K562 (cell line): ENCODE measurements around the gene MAP1A. TPM values are rescaled to one million over a fixed set of nuclear protein-coding genes. Genes with fewer than 3 reads are reported as not detected.
A peak's percentile ranks its signal among the peaks of the same experiment; 100 is the strongest.

Experiments used
- ATAC-seq: fragments of 200-7000 bp; cut with Tn5 transposase; 3 replicates; pipeline ENCODE4 v1.9.1; 2020; ENCODE audit warnings: moderate library complexity
- BruUV-seq: library from RNA; stranded (reverse); fragments of 400-500 nt; replicated peaks from 2 replicates; lab custom pipeline; 2021; lab: Mats Ljungman, UMichigan
- CTCF ChIA-PET: fragments of 300-600 bp; formaldehyde crosslinking; extraction: SDS; loops from one replicate; lab custom pipeline; 2021; ENCODE audit warnings: low intra/inter-chr PET ratio; lab: Yijun Ruan, JAX
- POLR2A ChIA-PET: fragments of 300-600, 350-650 bp; sonication (Branson Sonifier 250); formaldehyde crosslinking; extraction: SDS; loops from one replicate; lab custom pipeline; 2021; ENCODE audit warnings: antibody characterized with exemption, inconsistent platforms; lab: Yijun Ruan, JAX
- DNase-seq, 4 experiments: peaks; one replicate each; pipeline versions ENCODE4 v3.0.0 to v3.0.0-alpha.2; 2011 to 2018; ENCODE audit warnings: low spot score in 3 of 4, mixed read lengths in 3 of 4; ENCODE audit errors: extremely low read depth in 1 of 4
- FAIRE-seq: peaks from 2 replicates; lab custom pipeline; 2011; peaks lifted over from hg19 to GRCh38; lab: Jason Lieb, UNC
- H2AFZ ChIP-seq: 2 replicates; pipeline ENCODE4 v1.6.0; 2011; ENCODE audit warnings: low read depth, low read length, control low read depth, inconsistent platforms
- H3K27ac ChIP-seq: fragments of 200-600 bp; 3 replicates; pipeline ENCODE4 v1.8.0; 2011; ENCODE audit warnings: low read depth, mild to moderate bottlenecking, control low read depth, inconsistent platforms, low read length, moderate library complexity, mixed read lengths; ENCODE audit errors: extremely low read depth
- H3K27me3 ChIP-seq, 2 experiments: fragments of 300-600 bp in 1 of 2; 2 replicates in 1 of 2; 3 replicates in 1 of 2; pipeline versions ENCODE4 v1.6.0 to v1.8.0; 2011; ENCODE audit warnings: inconsistent platforms in 2 of 2, low read length in 2 of 2, mild to moderate bottlenecking in 1 of 2, mixed read lengths in 1 of 2, moderate library complexity in 1 of 2; ENCODE audit not compliant: control insufficient read depth in 2 of 2, insufficient read depth in 2 of 2
- H3K36me3 ChIP-seq: fragments of 300-600 bp; 3 replicates; pipeline ENCODE4 v1.8.0; 2011; ENCODE audit warnings: mild to moderate bottlenecking, low read length, inconsistent platforms; ENCODE audit not compliant: control insufficient read depth, insufficient read depth
- H3K4me1 ChIP-seq, 2 experiments: fragments of 200-600 bp in 1 of 2; replicated peaks in 1 of 2; 2 replicates in 1 of 2; 3 replicates in 1 of 2; pipeline versions ENCODE4 v1.5.1 to v1.8.0; 2011; ENCODE audit warnings: inconsistent platforms in 2 of 2, low read length in 2 of 2, mild to moderate bottlenecking in 1 of 2, mixed read lengths in 1 of 2, moderate library complexity in 1 of 2; ENCODE audit not compliant: control insufficient read depth in 2 of 2, insufficient read depth in 2 of 2
- H3K4me2 ChIP-seq: 2 replicates; pipeline ENCODE4 v1.6.1; 2011; ENCODE audit warnings: low read length, control low read depth, inconsistent platforms, mixed read lengths; ENCODE audit not compliant: insufficient read depth
- H3K4me3 ChIP-seq: fragments of 200-600 bp; sonication (generic), shearing (Covaris generic); 2 replicates; pipeline ENCODE4 v1.5.1; 2016; ENCODE audit warnings: control low read depth, inconsistent platforms
- H3K79me2 ChIP-seq: fragments of 200-600 bp; 3 replicates; pipeline ENCODE4 v1.8.0; 2011; ENCODE audit warnings: low read length, inconsistent platforms; ENCODE audit not compliant: control insufficient read depth, insufficient read depth
- H3K9ac ChIP-seq, 2 experiments: 2 replicates each; pipeline versions ENCODE4 v1.6.0 to v1.6.1; 2011; ENCODE audit warnings: low read depth in 2 of 2, low read length in 2 of 2, control low read depth in 1 of 2, inconsistent platforms in 1 of 2, mild to moderate bottlenecking in 1 of 2, mixed read lengths in 1 of 2; ENCODE audit not compliant: insufficient read depth in 1 of 2
- H3K9me1 ChIP-seq: one replicate; pipeline ENCODE4 v1.6.0; 2011; ENCODE audit warnings: inconsistent platforms, mild to moderate bottlenecking, low read length, moderate library complexity; ENCODE audit not compliant: control insufficient read depth, insufficient read depth
- H3K9me3 ChIP-seq: replicated peaks from 2 replicates; pipeline ENCODE4 v1.5.1; 2011; ENCODE audit warnings: low read depth, low read length, inconsistent platforms; ENCODE audit not compliant: control insufficient read depth, insufficient read depth
- H4K20me1 ChIP-seq: replicated peaks from 2 replicates; pipeline ENCODE4 v1.6.1; 2011; ENCODE audit warnings: low read length, inconsistent platforms, mixed read lengths; ENCODE audit not compliant: control insufficient read depth, insufficient read depth
- ATF1 ChIP-seq, 2 experiments: fragments of 450-650 bp in 1 of 2; IDR thresholded peaks; 2 replicates each; pipeline ENCODE4 v1.6.1; 2016; ENCODE audit warnings: missing compliant biosample characterization in 1 of 2, missing genetic modification characterization in 1 of 2
- GABPB1 ChIP-seq: sonication (generic); formaldehyde crosslinking; IDR thresholded peaks from 2 replicates; pipeline ENCODE4 v1.8.0; 2022; ENCODE audit warnings: mild to moderate bottlenecking, missing genetic modification reagents
- HDAC1 ChIP-seq, 2 experiments: fragments of 450-650 bp; IDR thresholded peaks; 2 replicates each; pipeline ENCODE4 v1.6.1; 2016 to 2017; ENCODE audit warnings: inconsistent platforms in 1 of 2, mild to moderate bottlenecking in 1 of 2, moderate library complexity in 1 of 2
- HINFP ChIP-seq: fragments of 450-650 bp; conservative IDR thresholded peaks from 2 replicates; pipeline ENCODE4 v1.6.1; 2016; ENCODE audit warnings: missing genetic modification characterization, low read depth, mild to moderate bottlenecking, control low read depth, missing compliant biosample characterization
- MLLT1 ChIP-seq, 2 experiments: fragments of 450-650 bp; IDR thresholded peaks; 2 replicates each; pipeline ENCODE4 v1.6.1; 2016
- PCBP1 ChIP-seq: fragments of 200-400 bp; formaldehyde crosslinking; IDR thresholded peaks from 2 replicates; pipeline ENCODE4 v1.6.1; 2018; ENCODE audit warnings: mild to moderate bottlenecking, low read depth, low read length; ENCODE audit not compliant: poor library complexity, severe bottlenecking
- POLR3G ChIP-seq: IDR thresholded peaks from 2 replicates; pipeline ENCODE4 v1.6.1; 2011; ENCODE audit not compliant: insufficient read length, insufficient replicate concordance; ENCODE audit errors: extremely low read depth
- SP2 ChIP-seq: IDR thresholded peaks from 2 replicates; pipeline ENCODE4 v1.6.1; 2011; ENCODE audit warnings: mild to moderate bottlenecking, low read depth, low read length, moderate library complexity; ENCODE audit not compliant: poor library complexity, severe bottlenecking; ENCODE audit errors: extremely low read depth
- WGBS: fragments of 100-300 bp; shearing (Covaris generic); methylation state at CpG from one replicate; pipeline ENCODE4 v1.1.6; 2016; ENCODE audit warnings: low coverage, mixed read lengths; ENCODE audit not compliant: insufficient coverage; ENCODE audit errors: missing lambda C conversion rate; 5-methylcytosine and 5-hydroxymethylcytosine counted together
- in situ Hi-C: fragments of 300-500 bp; cut with MboI; formaldehyde crosslinking; loops from 4 replicates; pipeline ENCODE4 v1.15.0; 2018; ENCODE audit warnings: inconsistent platforms, mixed read lengths
- intact Hi-C: fragments of 100-400 bp; cut with micrococcal nuclease; formaldehyde crosslinking; loops from 2 replicates; pipeline ENCODE4 v1.14.2; 2022
- polyA plus RNA-seq, 8 experiments: library from polyadenylated mRNA; depleted of rRNA in 4 of 8; stranded (reverse) in 5 of 8; unstranded in 3 of 8; fragments of >200 nt; fragmentation: Nextera tagmentation in 2 of 8; fragmentation: Illumina TruSeq in 1 of 8; extraction: Ambion mirVana in 2 of 8; extraction: Trizol in 1 of 8; gene quantifications; 2 replicates each; pipeline versions ENCODE4 v1.2.1 to v1.2.3, GENCODE V29; 2011 to 2014; ENCODE audit warnings: inconsistent platforms in 1 of 8, missing spikeins in 1 of 8
- total RNA-seq, 7 experiments: library from RNA; depleted of rRNA in 6 of 7; stranded (reverse); fragments of >200 nt in 6 of 7; fragmentation: Illumina TruSeq in 2 of 7; extraction: Trizol in 2 of 7; gene quantifications; 2 replicates each; pipeline versions ENCODE4 v1.2.1 to v1.2.3, GENCODE V29; 2011 to 2021; ENCODE audit warnings: low replicate concordance in 1 of 7

MAP1A gene
- total and polyA plus RNA-seq, 9 of the 15 experiments (the other 6 are each of a cell fraction or from before 2014, with no cell fraction given), result 2.0 to 20.3 (median 7.3) TPM

- no TSS peak for BruUV-seq
- no peak for FAIRE-seq
Observed at GRCh38 chr15:43516801-43517353, 531 bp upstream of the MAP1A start.

More at GRCh38 chr15:43516801-43517353, 531 bp upstream of the MAP1A start:
- Histone ChIP-seq H3K27ac (peak overlapping the region; percentile 64; the same call in 2 of the 3 replicates), H3K4me2 (peak overlapping the region; percentile 98), H4K20me1 (no peaks in the 10 kb centered on the region), H3K9me3 (no peaks in the 10 kb centered on the region), H3K4me3 (peak overlapping the region; percentile 21; the same call in 1 of the 2 replicates), H3K4me1 (peaks cover 46 to 56% of the 10 kb centered on the region in 2 experiments), H3K36me3 (peaks cover 17% of the 10 kb centered on the region; the same call in 2 of the 3 replicates), H3K27me3 (no peaks in the 10 kb centered on the region), H2AFZ (peak overlapping the region; percentile 92), H3K9me1 (no peaks in the 10 kb centered on the region), H3K79me2 (peaks cover 24% of the 10 kb centered on the region; the same call in 2 of the 3 replicates), H3K9ac (peak overlapping the region; percentile 50 to 80; a peak in 3 of 4 replicates)
- in situ Hi-C loops, result no loop called here
- TF ChIP-seq MLLT1 (IDR thresholded peaks at IDR 0.05) (no peak), PCBP1 (no peak), ATF1 (CRISPR knock-in tag; IDR thresholded peaks at IDR 0.05) (no peak), ATF1 (tag; IDR thresholded peaks at IDR 0.05) (peak; percentile 46; the same call in 1 of the 2 replicates), SP2 (no peak), HDAC1 (IDR thresholded peaks at IDR 0.05) (no peak), HINFP (tag) (no peak), GABPB1 (CRISPR knock-in tag) (no peak), POLR3G (no peak)
- POLR2A ChIA-PET, result interaction anchor here (0.6 to 9.1 kb wide), 4 partner anchors 11 to 23 kb away, joined by 3 to 63 read pairs (median 5); no protein-coding TSS in a partner anchor
- intact Hi-C loops, result no loop called here
- ATAC-seq (no peak), DNase-seq (peak in 2 of 4 experiments; percentile 9 to 20)
- WGBS, result 41% methylated on average over 4 of the region's 4 CpGs
- CTCF ChIA-PET, result no interaction called here
